Omental fat pad (tissue), 4 donors: ENCODE results near the gene SF3B5. TPM values are rescaled to one million over a fixed set of nuclear protein-coding genes. Genes with fewer than 3 reads are reported as not detected.

Source experiments
- total RNA-seq, 4 donors: library from RNA; depleted of rRNA; stranded (reverse); fragments of >200 nt; gene quantifications; one replicate each; pipeline ENCODE4 v1.1.0, GENCODE V29; 2016

SF3B5 gene
- total RNA-seq, 4 donors from 2014 or later, result 105 to 189 (median 157) TPM

Other genes starting within 250 kb of the SF3B5 start
- not detected for gene ZC2HC1B, start 231.1 kb downstream of the SF3B5 start, total RNA-seq
- 10 to 100 TPM; 22.3 to 33.6 (median 26.0) TPM for gene PLAGL1, start 87.3 kb downstream of the SF3B5 start, total RNA-seq
- 100 to 1,000 TPM in 3 of 4 donors, 10 to 100 TPM in 1; 34.5 to 156 (median 113) TPM for gene STX11, start 54.9 kb upstream of the SF3B5 start, total RNA-seq
- 100 to 1,000 TPM; 172 to 283 (median 226) TPM for gene UTRN, start 189.8 kb upstream of the SF3B5 start, total RNA-seq